Naive B cell (primary cell): ENCODE measurements around the gene VWA3B. TPM values are rescaled to one million over a fixed set of nuclear protein-coding genes. Genes with fewer than 3 reads are reported as not detected.
A peak's percentile ranks its signal among the peaks of the same experiment; 100 is the strongest.

Experiments
- ATAC-seq, 2 donors: fragments of 150-1000 bp; cut with Tn5 transposase; 2 replicates each; pipeline ENCODE4 v1.10.0; 2021; ENCODE audit warnings: low read depth in 2 of 2, mild to moderate bottlenecking in 2 of 2, moderate library complexity in 2 of 2
- DNase-seq: peaks from one replicate; pipeline ENCODE4 v3.0.0; 2022
- H3K27ac Mint-ChIP-seq, 6 donors: one replicate each; pipeline ENCODE4 v1.8.0; 2020 to 2022; ENCODE audit warnings: mild to moderate bottlenecking in 6 of 6, mixed read lengths in 6 of 6, moderate library complexity in 5 of 6, inconsistent platforms in 2 of 6
- H3K27me3 Mint-ChIP-seq, 3 donors: one replicate each; pipeline ENCODE4 v1.8.0; 2021 to 2022; ENCODE audit warnings: mixed read lengths in 3 of 3, mild to moderate bottlenecking in 1 of 3
- H3K36me3 Mint-ChIP-seq, 2 donors: one replicate each; pipeline ENCODE4 v1.8.0; 2020 to 2022; ENCODE audit warnings: mixed read lengths in 2 of 2, inconsistent platforms in 1 of 2, mild to moderate bottlenecking in 1 of 2
- H3K4me1 Mint-ChIP-seq, 3 donors: one replicate each; pipeline ENCODE4 v1.8.0; 2020 to 2022; ENCODE audit warnings: mixed read lengths in 3 of 3, inconsistent platforms in 1 of 3, mild to moderate bottlenecking in 1 of 3, moderate library complexity in 1 of 3
- H3K4me3 Mint-ChIP-seq, 8 donors: one replicate each; pipeline ENCODE4 v1.8.0; 2020 to 2022; ENCODE audit warnings: mild to moderate bottlenecking in 8 of 8, mixed read lengths in 8 of 8, moderate library complexity in 8 of 8, inconsistent platforms in 2 of 8
- H3K9me3 Mint-ChIP-seq, 7 donors: one replicate each; pipeline ENCODE4 v1.8.0; 2020 to 2022; ENCODE audit warnings: mixed read lengths in 7 of 7, mild to moderate bottlenecking in 5 of 7, inconsistent platforms in 2 of 7, moderate library complexity in 1 of 7
- polyA plus RNA-seq, 6 donors: library from polyadenylated mRNA; unstranded; fragments of 300-500 nt; fragmentation: Illumina TruSeq; gene quantifications; one replicate each; pipeline ENCODE4 v1.2.3, GENCODE V29; 2021; ENCODE audit warnings: low read depth in 6 of 6

VWA3B gene
- polyA plus RNA-seq, 6 donors from 2014 or later: not detected

- ATAC-seq (no peak), DNase-seq (no peak)
- Mint-ChIP-seq H3K9me3 (peaks cover 0 to 2% (median 0%) of the 10 kb centered on the region in 7 donors), H3K4me1 (no peaks in the 10 kb centered on the region), H3K36me3 (peaks cover 0 to 10% of the 10 kb centered on the region in 2 donors), H3K4me3 (no peak overlapping the region), H3K27me3 (peaks cover 42 to 62% (median 49%) of the 10 kb centered on the region in 3 donors), H3K27ac (no peak overlapping the region)
These were observed 125.4 kb downstream of the VWA3B start for GRCh38 chr2:98212092-98213000.

- Mint-ChIP-seq H3K4me1 (peaks cover 0 to 1% (median 0%) of the 10 kb centered on the region in 3 donors), H3K4me3 (no peak overlapping the region), H3K36me3 (peaks cover 12 to 23% of the 10 kb centered on the region in 2 donors), H3K27me3 (peaks cover 49 to 53% (median 50%) of the 10 kb centered on the region in 3 donors), H3K9me3 (peaks cover 7 to 30% (median 14%) of the 10 kb centered on the region in 7 donors), H3K27ac (no peak overlapping the region)
- ATAC-seq: no peak
- DNase-seq: no peak
These were observed 129.6 kb downstream of the VWA3B start for GRCh38 chr2:98216616-98217015.

- Mint-ChIP-seq H3K36me3 (peaks cover 12 to 17% of the 10 kb centered on the region in 2 donors), H3K9me3 (peaks cover 7 to 30% (median 21%) of the 10 kb centered on the region in 7 donors), H3K4me3 (no peak overlapping the region), H3K27ac (no peak overlapping the region), H3K27me3 (peaks cover 38 to 53% (median 53%) of the 10 kb centered on the region in 3 donors), H3K4me1 (peaks cover 0 to 4% (median 0%) of the 10 kb centered on the region in 3 donors)
- DNase-seq: no peak
- ATAC-seq: no peak
These were observed 132.2 kb downstream of the VWA3B start for GRCh38 chr2:98219152-98219551.

GRCh38 chr2:98233941-98234340 lies 147.0 kb downstream of the VWA3B start:
- Mint-ChIP-seq H3K4me3 (no peak overlapping the region), H3K4me1 (no peaks in the 10 kb centered on the region), H3K27me3 (peaks cover 15 to 21% (median 19%) of the 10 kb centered on the region in 3 donors), H3K27ac (no peak overlapping the region), H3K9me3 (no peaks in the 10 kb centered on the region), H3K36me3 (no peaks in the 10 kb centered on the region)
- DNase-seq (no peak), ATAC-seq (no peak)

- Mint-ChIP-seq H3K4me1 (no peaks in the 10 kb centered on the region), H3K27me3 (peaks cover 15 to 21% (median 19%) of the 10 kb centered on the region in 3 donors), H3K36me3 (no peaks in the 10 kb centered on the region), H3K4me3 (no peak overlapping the region), H3K27ac (no peak overlapping the region), H3K9me3 (no peaks in the 10 kb centered on the region)
- DNase-seq: no peak
- ATAC-seq: no peak
These were observed 147.8 kb downstream of the VWA3B start for GRCh38 chr2:98234776-98235175.

- Mint-ChIP-seq H3K9me3 (no peaks in the 10 kb centered on the region), H3K27me3 (peaks cover 26 to 34% (median 30%) of the 10 kb centered on the region in 3 donors), H3K4me1 (peaks cover 0 to 3% (median 0%) of the 10 kb centered on the region in 3 donors), H3K4me3 (no peak overlapping the region), H3K27ac (no peak overlapping the region), H3K36me3 (no peaks in the 10 kb centered on the region)
- DNase-seq (no peak), ATAC-seq (no peak)
These were observed 150.0 kb downstream of the VWA3B start for GRCh38 chr2:98236935-98237334.

- no peaks in the 10 kb centered on the region for H3K9me3 Mint-ChIP-seq
- ATAC-seq (no peak), DNase-seq (no peak)
- H3K36me3 Mint-ChIP-seq: no peaks in the 10 kb centered on the region
- H3K4me3 Mint-ChIP-seq: no peak overlapping the region
- H3K27me3 Mint-ChIP-seq: peaks cover 33 to 41% (median 38%) of the 10 kb centered on the region in 3 donors
- H3K27ac Mint-ChIP-seq: peak overlapping the region in 1 of 6 donors; percentile 68
- peaks cover 0 to 3% (median 0%) of the 10 kb centered on the region in 3 donors for H3K4me1 Mint-ChIP-seq
These were observed 153.9 kb downstream of the VWA3B start for GRCh38 chr2:98240786-98241398.

- ATAC-seq: no peak
- Mint-ChIP-seq H3K36me3 (no peaks in the 10 kb centered on the region), H3K27ac (no peak overlapping the region), H3K4me1 (peaks cover 0 to 3% (median 0%) of the 10 kb centered on the region in 3 donors), H3K27me3 (peaks cover 33 to 38% (median 38%) of the 10 kb centered on the region in 3 donors), H3K4me3 (peak overlapping the region in 1 of 8 donors; percentile 1), H3K9me3 (peaks cover 0 to 1% (median 0%) of the 10 kb centered on the region in 7 donors)
- no peak for DNase-seq
These were observed 154.6 kb downstream of the VWA3B start for GRCh38 chr2:98241592-98241991.

GRCh38 chr2:98242003-98242402 lies 155.0 kb downstream of the VWA3B start:
- Mint-ChIP-seq H3K9me3 (peaks cover 0 to 5% (median under 1%) of the 10 kb centered on the region in 7 donors), H3K27ac (no peak overlapping the region), H3K4me3 (no peak overlapping the region), H3K4me1 (peaks cover 0 to 3% (median 0%) of the 10 kb centered on the region in 3 donors), H3K36me3 (no peaks in the 10 kb centered on the region), H3K27me3 (peaks cover 32 to 36% (median 36%) of the 10 kb centered on the region in 3 donors)
- ATAC-seq (no peak), DNase-seq (no peak)

GRCh38 chr2:98245491-98245890 lies 158.5 kb downstream of the VWA3B start:
- Mint-ChIP-seq H3K27me3 (peaks cover 27 to 37% (median 32%) of the 10 kb centered on the region in 3 donors), H3K4me1 (peaks cover 0 to 3% (median 0%) of the 10 kb centered on the region in 3 donors), H3K36me3 (peaks cover 6 to 17% of the 10 kb centered on the region in 2 donors), H3K27ac (no peak overlapping the region), H3K9me3 (peaks cover 7 to 27% (median 23%) of the 10 kb centered on the region in 7 donors), H3K4me3 (no peak overlapping the region)
- ATAC-seq (no peak), DNase-seq (no peak)

GRCh38 chr2:98247383-98247782 lies 160.4 kb downstream of the VWA3B start:
- ATAC-seq: no peak
- Mint-ChIP-seq H3K4me3 (no peak overlapping the region), H3K27me3 (peaks cover 14 to 21% (median 14%) of the 10 kb centered on the region in 3 donors), H3K27ac (no peak overlapping the region), H3K36me3 (peaks cover 6 to 17% of the 10 kb centered on the region in 2 donors), H3K9me3 (peaks cover 7 to 27% (median 24%) of the 10 kb centered on the region in 7 donors), H3K4me1 (peaks cover 1 to 8% (median 5%) of the 10 kb centered on the region in 3 donors)
- DNase-seq: no peak

- Mint-ChIP-seq H3K4me1 (peaks cover 5 to 12% (median 8%) of the 10 kb centered on the region in 3 donors), H3K4me3 (peak overlapping the region in 1 of 8 donors; percentile 41), H3K27me3 (peaks cover 5 to 18% (median 16%) of the 10 kb centered on the region in 3 donors), H3K27ac (peak overlapping the region in 4 of 6 donors; percentile 30 to 78 (median 40)), H3K36me3 (peaks cover 6 to 17% of the 10 kb centered on the region in 2 donors), H3K9me3 (peaks cover 7 to 29% (median 22%) of the 10 kb centered on the region in 7 donors)
- peak; percentile 98 to 99 for ATAC-seq
- peak; percentile 37 for DNase-seq
These were observed 165.2 kb downstream of the VWA3B start for GRCh38 chr2:98252038-98252773.
